Panc1 (cell line): ENCODE results near the gene EPN2.

Experiments
- POLR2AphosphoS5 ChIP-seq: IDR thresholded peaks from 2 replicates; pipeline ENCODE4 v1.6.1; 2012; ENCODE audit warnings: mild to moderate bottlenecking, low read depth, low read length, moderate library complexity
- REST ChIP-seq, 2 experiments: IDR thresholded peaks; 2 replicates each; pipeline ENCODE4 v1.6.1; 2011 to 2012; ENCODE audit warnings: low read depth in 2 of 2, control low read depth in 1 of 2, low read length in 1 of 2, mild to moderate bottlenecking in 1 of 2, moderate library complexity in 1 of 2; ENCODE audit not compliant: insufficient read depth in 1 of 2
- SIN3A ChIP-seq: IDR thresholded peaks from 2 replicates; pipeline ENCODE4 v1.6.1; 2012; ENCODE audit warnings: low read depth, mild to moderate bottlenecking, low read length, moderate library complexity, borderline replicate concordance; ENCODE audit not compliant: insufficient read depth
- TCF7L2 ChIP-seq: IDR thresholded peaks from 2 replicates; pipeline ENCODE4 v1.6.1; 2011; ENCODE audit warnings: mild to moderate bottlenecking, low read depth, low read length, inconsistent platforms
- TF ChIP-seq, protein P1 (sequence below): fragments of 450-650 bp; IDR thresholded peaks from 2 replicates; pipeline ENCODE4 v1.5.1; 2017; ENCODE audit warnings: mild to moderate bottlenecking

DNA sequence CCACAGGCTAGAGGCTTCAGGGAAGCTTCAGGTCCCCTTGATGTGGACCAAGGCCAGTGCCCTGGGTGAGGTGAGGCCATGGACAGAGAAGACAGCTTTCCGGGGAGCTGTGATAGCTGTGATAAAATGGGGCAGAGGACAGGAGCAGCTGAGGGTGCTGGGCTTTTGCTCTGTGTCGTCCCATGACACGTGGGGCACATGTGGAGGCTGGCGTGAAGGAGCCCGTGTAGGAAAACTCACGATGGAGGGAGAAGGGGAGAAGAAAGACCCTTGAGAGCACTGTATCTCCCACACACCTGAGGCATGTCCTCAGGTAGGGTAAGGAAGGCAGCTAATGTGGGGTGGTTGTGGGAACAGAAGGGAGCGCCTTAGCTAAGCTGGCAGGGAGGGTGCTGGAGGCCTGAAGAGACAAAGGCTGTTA, 104.1 kb downstream of the EPN2 start:
- TF ChIP-seq, protein P1, sequence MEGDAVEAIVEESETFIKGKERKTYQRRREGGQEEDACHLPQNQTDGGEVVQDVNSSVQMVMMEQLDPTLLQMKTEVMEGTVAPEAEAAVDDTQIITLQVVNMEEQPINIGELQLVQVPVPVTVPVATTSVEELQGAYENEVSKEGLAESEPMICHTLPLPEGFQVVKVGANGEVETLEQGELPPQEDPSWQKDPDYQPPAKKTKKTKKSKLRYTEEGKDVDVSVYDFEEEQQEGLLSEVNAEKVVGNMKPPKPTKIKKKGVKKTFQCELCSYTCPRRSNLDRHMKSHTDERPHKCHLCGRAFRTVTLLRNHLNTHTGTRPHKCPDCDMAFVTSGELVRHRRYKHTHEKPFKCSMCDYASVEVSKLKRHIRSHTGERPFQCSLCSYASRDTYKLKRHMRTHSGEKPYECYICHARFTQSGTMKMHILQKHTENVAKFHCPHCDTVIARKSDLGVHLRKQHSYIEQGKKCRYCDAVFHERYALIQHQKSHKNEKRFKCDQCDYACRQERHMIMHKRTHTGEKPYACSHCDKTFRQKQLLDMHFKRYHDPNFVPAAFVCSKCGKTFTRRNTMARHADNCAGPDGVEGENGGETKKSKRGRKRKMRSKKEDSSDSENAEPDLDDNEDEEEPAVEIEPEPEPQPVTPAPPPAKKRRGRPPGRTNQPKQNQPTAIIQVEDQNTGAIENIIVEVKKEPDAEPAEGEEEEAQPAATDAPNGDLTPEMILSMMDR, result no peak
- TF ChIP-seq SIN3A (no peak), REST (IDR thresholded peaks at IDR 0.05; ENCODE audit: insufficient read depth in 1 of 2, low read depth in 2 of 2, low read length in 1 of 2) (no peak), POLR2AphosphoS5 (no peak), TCF7L2 (no peak)
